ENCODE results near the gene ANKRD13A.
A peak's percentile ranks its signal among the peaks of the same experiment; 100 is the strongest.
"Not testable (repeated sequence)": the region's sequence is repeated elsewhere in the genome, so short reads cannot be mapped to it uniquely, and the experiment has no call there.

The ANKRD13A gene

DNA sequence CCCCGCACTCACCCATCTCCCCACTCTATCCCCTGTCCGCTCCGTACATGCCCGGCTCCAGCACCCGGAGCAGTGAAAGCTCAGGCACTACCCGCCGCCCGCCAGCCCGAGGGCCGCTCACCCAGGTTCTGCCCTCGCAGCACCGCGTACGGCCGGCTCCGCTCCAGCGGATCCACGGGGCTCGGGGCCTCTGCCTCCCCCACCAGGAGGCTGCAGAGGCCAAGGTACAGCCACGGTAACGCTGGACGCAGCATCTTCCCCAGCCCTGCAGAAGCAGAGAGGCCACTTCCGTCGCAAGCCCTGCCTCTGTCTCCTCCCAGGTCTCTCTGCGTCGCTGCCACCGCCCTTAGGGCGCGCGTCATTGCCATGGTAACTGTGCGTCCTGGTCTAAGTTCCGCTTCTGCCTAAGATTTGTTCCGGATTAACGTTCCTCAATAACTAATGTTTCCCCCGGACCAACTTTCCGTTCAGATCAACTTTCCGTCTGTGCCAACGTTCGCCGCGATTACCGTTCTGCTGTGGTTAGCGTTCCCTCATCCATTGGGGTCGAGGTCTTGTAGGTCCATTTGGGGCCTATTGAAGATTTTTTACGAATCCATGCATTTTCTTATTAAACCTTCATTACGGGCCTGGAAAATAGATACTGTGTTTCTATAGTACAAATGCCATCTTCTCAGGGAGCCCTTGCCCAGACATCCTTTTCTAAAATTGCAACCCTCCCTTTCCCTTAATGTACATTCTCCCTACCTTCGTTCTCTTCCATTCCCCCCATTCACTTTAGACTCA lies 49.2 kb downstream of the ANKRD13A start, which contains the start of gene C12orf76:
TSS of gene C12orf76 (minus strand) at position 281 of the 786 bp plus-strand sequence. CDS start at position 254, 27 bp downstream.
- DNase-seq (ENCODE audit: low read depth), result peak; percentile 97

- not testable (repeated sequence) for DNase-seq (ENCODE audit: low read depth)
Observed at GRCh38 chr12:110049034-110049433, 49.8 kb downstream of the ANKRD13A start.

GRCh38 chr12:110049666-110050065 lies 50.4 kb downstream of the ANKRD13A start:
- DNase-seq (ENCODE audit: low read depth), result not testable (repeated sequence)

- DNase-seq (ENCODE audit: low read depth), result no peak
Observed at GRCh38 chr12:110050927-110051326, 51.7 kb downstream of the ANKRD13A start.

DNA sequence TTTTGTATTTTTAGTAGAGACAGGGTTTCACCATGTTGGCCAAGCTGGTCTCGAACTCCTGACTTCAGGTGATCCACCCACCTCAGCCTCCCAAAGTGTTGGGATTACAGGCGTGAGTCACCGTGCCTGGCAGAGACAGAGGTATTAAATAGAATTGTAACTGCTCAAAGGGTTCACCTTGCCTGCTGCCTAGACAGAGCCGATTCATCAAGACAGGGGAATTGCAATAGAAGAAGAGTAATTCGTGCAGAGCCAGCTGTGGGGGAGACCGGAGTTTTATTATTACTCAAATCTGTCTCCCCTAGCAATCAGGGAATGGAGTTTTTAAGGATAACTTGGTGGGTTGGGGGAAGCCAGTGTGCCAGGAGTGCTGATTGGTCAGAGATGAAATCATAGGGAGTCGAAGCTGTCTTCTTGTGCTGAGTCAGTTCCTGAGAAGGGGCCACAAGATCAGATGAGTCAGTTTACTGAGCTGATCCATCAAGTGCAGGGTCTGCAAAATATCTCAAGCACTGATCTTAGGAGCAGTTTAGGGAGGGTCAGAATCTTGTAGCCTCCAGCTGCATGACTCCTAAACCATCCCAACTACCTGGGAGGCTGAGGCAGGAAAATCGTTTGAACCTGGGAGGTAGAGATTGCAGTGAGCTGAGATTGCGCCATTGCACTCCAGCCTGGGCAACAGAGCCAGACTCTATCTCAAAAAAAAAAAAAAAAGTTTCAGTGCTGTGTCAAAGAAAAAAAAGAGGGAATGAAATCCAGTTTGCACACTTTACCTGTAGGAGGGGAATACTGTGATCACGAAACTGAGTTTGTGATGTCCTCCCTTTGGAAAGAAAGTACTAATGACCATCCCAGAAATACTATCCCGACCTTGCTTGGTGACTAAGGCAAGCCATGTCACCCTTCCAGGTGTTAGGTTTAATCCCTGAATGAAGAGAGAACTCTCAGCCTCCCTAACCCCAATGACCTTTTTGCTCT lies 56.4 kb downstream of the ANKRD13A start:
- peak; percentile 90 for DNase-seq (ENCODE audit: low read depth)

DNA sequence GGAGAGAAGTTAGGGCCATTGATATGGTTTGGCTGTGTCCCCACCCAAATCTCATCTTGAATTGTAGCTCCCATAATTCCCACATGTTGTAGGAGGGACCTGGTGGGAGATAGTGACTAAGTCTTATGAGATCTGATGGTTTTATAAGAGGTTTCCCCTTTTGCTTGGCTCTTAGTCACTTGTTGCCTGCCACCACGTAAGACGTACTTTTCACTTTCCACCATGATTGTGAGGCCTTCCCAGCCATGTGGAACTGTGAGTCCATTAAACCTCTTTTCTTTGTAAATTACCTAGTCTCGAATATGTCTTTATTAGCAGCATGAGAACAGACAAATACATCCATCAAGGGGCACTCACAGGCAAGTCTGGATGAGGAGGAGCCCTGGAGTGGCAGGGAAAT lies 57.4 kb downstream of the ANKRD13A start:
- not testable (repeated sequence) for DNase-seq (ENCODE audit: low read depth)

DNA sequence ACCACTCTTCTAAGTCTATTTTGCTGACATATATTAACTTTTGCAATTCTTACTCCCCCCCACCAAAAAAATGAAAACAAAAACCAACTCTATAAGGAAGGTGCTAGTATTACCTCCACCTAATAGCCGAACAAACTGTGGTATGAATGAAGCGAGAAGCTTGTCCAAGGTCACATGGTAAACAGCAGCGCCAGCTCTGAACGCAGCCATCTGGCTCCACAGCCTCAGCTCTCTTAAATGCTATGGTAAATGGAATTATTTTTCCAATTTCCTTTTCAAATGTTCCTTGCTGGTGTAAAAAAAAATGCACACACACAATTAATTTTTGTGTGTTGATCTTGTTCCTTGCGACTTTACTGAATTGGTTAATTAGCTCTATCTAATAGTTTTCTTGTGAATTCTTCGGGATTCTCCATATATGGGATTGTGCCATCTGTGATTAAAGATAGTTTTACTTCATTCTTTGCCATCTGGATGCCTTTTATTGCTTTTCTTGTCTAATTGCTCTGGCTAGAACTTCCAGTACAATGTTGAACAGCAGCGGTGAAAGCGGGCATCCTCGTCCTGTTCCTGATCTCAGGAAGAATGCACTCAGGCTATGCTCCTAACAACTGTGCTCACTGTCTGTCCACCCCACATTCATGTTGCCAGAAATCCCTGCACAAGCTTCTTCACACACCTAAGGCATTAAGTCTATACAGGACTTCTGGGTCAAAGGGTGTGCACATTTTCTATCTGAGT lies 59.8 kb downstream of the ANKRD13A start:
- DNase-seq (ENCODE audit: low read depth), result no peak

GRCh38 chr12:110059651-110060000 lies 60.4 kb downstream of the ANKRD13A start:
- no peak for DNase-seq (ENCODE audit: low read depth)

GRCh38 chr12:110062241-110062640 lies 63.0 kb downstream of the ANKRD13A start:
- no peak for DNase-seq (ENCODE audit: low read depth)

GRCh38 chr12:110065540-110065939 lies 66.3 kb downstream of the ANKRD13A start:
- DNase-seq (ENCODE audit: low read depth), result no peak

DNA sequence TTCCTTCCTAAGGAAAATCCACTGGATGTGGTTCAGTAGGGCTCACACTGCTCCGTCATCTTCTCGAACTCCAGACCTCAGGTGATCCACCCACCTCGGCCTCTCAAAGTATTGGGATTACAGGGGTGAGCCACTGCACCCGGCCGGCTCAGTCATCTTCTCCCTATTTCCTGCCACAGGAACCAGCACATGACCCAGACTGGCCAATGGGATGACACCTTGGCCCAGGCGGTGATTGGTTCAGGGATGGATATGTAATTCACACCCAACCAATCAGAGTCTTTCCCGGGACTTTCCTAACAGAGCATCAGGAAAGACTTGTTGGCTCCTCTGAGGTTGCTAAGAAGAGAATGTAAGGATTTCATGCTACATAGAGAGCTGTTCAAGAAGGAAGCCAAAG lies 68.3 kb downstream of the ANKRD13A start:
- peak; percentile 16 for DNase-seq (ENCODE audit: low read depth)

DNA sequence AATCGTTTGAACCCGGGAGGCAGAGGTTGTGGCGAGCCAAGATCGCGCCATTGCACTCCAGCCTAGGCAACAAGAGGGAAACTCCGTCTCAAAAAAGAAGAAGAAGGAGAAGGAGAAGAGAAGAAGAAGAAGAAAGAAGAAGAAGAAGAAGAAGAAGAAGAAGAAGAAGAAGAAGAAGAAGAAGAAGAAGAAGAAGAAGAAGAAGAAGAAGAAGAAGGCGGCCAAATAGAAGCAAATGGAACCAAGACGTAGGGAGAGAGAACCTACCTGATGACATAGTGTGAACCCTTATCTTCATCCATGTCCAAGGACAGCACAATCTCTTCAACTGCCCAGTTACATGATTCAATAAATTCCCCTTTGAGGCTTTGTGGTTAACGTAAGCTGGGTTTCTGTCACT lies 68.9 kb downstream of the ANKRD13A start:
- not testable (repeated sequence) for DNase-seq (ENCODE audit: low read depth)

DNA sequence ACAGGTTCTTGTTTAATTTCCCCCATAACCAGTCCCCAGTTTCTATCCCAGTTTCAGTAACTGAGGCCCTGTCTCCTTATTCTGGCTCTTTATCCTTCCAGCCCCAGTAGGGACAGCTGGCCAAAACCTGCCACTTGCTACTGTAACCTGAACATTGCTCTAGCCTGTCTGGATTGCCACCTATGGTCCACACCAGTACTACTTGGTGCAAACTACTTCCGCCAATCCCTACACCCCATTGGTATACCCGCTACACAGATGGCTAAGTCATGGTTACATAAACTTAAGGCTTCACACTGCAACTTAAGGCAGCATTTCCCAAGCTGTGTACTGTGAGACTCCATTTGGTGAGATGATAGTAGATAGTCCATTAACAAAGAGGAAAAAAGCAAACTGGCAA lies 69.4 kb downstream of the ANKRD13A start:
- DNase-seq (ENCODE audit: low read depth), result no peak

DNA sequence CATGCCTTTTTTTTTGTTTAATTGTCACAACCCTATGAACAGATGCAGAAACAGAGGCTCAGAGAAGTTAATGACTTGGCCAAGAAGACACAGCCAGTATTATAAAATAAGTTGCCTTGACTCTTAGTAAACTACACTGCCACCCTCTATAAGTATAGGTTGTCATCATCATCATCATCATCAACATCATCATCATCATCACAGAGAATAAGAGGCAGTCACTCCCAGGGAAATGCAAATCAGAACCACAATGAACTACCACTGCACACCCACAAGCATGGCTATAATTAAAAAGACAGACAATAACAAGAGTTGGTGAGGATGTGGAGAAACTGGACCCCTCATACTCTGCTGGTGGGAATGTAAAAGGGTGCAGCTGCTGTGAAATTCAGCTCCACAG lies 72.3 kb downstream of the ANKRD13A start:
- DNase-seq (ENCODE audit: low read depth), result no peak

- DNase-seq (ENCODE audit: low read depth), result no peak
Observed at GRCh38 chr12:110071967-110072366, 72.7 kb downstream of the ANKRD13A start.

DNA sequence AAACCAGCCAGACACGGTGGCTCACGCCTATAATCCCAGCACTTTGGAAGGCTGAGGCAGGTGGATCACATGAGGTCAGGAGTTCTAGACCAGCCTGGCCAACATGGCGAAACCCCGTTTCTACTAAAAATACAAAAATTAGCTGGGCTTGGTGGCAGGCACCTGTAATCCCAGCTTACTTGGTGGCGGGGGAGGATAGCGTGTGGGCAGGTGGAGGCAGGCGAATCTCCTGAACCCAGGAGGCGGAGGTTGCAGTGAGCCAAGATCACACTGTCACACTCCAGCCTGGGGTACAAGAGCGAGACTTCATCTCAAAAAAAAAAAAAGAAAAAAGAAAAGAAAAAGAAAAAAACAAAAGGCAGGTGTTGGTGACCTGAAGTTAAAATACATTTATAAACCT lies 73.4 kb downstream of the ANKRD13A start:
- DNase-seq (ENCODE audit: low read depth), result not testable (repeated sequence)

DNA sequence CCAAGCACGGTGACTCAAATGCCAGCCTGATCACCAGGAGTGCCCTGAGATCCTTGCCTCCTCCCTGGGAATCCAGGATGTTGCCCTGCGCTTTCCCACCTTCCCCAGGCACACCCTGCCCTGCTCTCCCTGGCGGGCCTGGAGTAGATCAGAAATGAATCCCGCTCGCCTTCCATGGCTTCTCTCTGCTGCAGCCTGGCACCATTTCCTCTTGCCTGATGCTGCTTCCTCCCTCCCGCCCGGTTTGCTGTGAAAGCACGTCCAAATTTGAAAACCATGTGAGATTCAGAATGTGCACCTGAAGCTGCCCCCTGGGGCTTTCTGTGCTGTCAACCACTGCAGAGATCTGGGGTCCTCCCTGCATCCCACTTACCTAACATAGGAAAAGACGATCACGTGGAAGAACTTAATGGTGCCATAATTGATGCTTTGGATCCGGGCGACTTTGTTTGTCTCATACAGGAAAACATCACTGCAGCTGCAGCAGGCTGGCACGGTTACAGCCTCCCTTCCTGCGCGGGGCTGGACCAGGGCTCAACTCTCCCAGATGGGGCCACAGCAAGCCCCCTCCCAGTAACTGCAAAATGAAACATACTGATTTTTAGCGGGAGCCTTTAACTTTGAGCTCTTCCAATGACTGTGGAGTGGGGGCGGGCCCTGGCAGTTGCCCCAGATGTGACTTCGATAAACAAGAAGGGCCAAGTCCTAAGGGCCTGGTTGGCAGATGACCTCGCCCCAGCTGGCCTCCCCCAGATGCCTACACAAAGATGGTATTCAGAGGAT lies 74.0 kb downstream of the ANKRD13A start:
- DNase-seq (ENCODE audit: low read depth), result peak; percentile 35

DNA sequence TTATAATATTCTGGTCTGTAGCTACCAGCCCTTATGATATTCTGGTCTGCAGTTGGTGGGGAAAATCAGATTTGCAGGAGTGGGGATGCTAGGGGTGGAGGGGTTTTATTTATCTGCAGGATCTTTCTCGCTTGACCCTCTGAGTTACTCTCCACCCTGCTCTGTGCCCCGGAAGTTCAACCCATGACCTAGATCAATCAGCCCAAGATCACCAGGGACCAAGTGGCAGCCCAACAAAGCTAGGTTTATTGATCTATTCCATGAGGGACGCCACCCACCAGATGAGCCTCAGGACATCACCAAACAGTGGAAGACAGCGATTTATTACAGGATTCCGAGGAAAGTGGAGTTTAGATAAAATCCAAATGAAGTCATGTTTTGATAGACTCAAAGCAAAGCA lies 74.9 kb downstream of the ANKRD13A start:
- DNase-seq (ENCODE audit: low read depth), result no peak

- no peak for DNase-seq (ENCODE audit: low read depth)
Observed at GRCh38 chr12:110075880-110076279, 76.7 kb downstream of the ANKRD13A start.

DNA sequence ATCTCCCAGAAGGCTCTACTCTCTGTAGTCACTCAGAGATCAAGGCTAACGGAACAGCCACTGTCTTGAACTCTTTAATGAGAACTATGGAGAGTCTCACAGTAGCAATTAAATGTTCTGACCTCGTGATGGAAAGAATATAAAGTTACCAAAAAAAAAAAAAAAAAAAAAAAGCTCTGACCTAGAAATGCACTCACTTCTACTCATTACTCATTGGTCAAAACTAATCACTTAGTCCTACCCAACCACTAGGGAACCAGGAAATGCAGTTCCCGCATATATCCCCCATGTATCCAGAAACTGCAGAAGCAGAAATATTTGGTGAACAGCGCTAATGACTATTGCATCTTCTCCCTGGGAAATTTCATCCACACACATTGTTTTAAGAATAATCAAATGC lies 78.6 kb downstream of the ANKRD13A start:
- no peak for DNase-seq (ENCODE audit: low read depth)

Data from EH (cell line).